Adrenal gland (tissue), 19 donors: ENCODE data around the gene TET1. TPM values are rescaled to one million over a fixed set of nuclear protein-coding genes. Genes with fewer than 3 reads are reported as not detected.
"Not testable (repeated sequence)": the region's sequence is repeated elsewhere in the genome, so short reads cannot be mapped to it uniquely, and the experiment has no call there.

Experiments used
- DNase-seq, 7 donors: peaks; one replicate each; pipeline ENCODE4 v3.0.0-alpha.2; 2019 to 2020
- H3K27ac ChIP-seq, 5 donors: fragments of 200-600 bp; sonication (generic) in 4 of 5; 1 replicate in 3 of 5; 2 replicates in 2 of 5; pipeline versions ENCODE4 v1.5.1 to v1.8.0; 2016 to 2020; ENCODE audit warnings: mild to moderate bottlenecking in 1 of 5
- H3K27me3 ChIP-seq: fragments of 200-600 bp; 2 replicates; pipeline ENCODE4 v1.8.0; 2021
- H3K36me3 ChIP-seq, 2 donors: fragments of 200-600 bp; replicated peaks in 1 of 2; 1 replicate in 1 of 2; 2 replicates in 1 of 2; pipeline versions ENCODE4 v1.5.1 to v1.8.0; 2018 to 2022
- H3K4me1 ChIP-seq, 2 donors: fragments of 200-600 bp; replicated peaks in 1 of 2; 1 replicate in 1 of 2; 2 replicates in 1 of 2; pipeline versions ENCODE4 v1.5.1 to v1.8.0; 2018 to 2021
- H3K4me3 ChIP-seq, 4 donors: fragments of 200-600 bp; sonication (generic) in 3 of 4; one replicate each; pipeline ENCODE4 v1.5.1; 2016 to 2018
- H3K9me3 ChIP-seq, 3 donors: fragments of 200-600 bp; sonication (generic) in 1 of 3; replicated peaks in 1 of 3; 1 replicate in 2 of 3; 2 replicates in 1 of 3; pipeline versions ENCODE4 v1.5.1 to v1.8.0; 2016 to 2021
- POLR2A ChIP-seq, 2 donors: fragments of 450-650 bp; IDR thresholded peaks; one replicate each; pipeline ENCODE4 v1.6.1; 2017; ENCODE audit warnings: antibody characterized with exemption in 2 of 2, mild to moderate bottlenecking in 2 of 2, moderate library complexity in 1 of 2
- WGBS, 4 donors: extraction: QIAGEN DNeasy Blood & Tissue Kit in 2 of 4; methylation state at CpG; one replicate each; pipeline versions ENCODE4 v1.1.5 to v1.1.7; 2013 to 2017; 5-methylcytosine and 5-hydroxymethylcytosine counted together
- intact Hi-C, 2 donors: fragments of 100-400 bp; cut with DNase I; formaldehyde crosslinking; loops; one replicate each; pipeline versions ENCODE4 v1.14.1 to v1.15.0; 2022 to 2023
- long read RNA-seq, 10 donors: library from polyadenylated mRNA in 3 of 10; unstranded in 2 of 10; stranded (forward) in 1 of 10; transcript quantifications; one replicate each; pipeline ENCODE4 v2.0.0 and lab custom pipeline, GENCODE V29; 2021 to 2026
- polyA plus RNA-seq, 3 donors: library from polyadenylated mRNA; stranded (reverse); fragments of 200-250 nt in 2 of 3; fragments of 350-450 nt in 1 of 3; fragmentation: Illumina TruSeq in 1 of 3; extraction: RNeasy Lipid Tissue Mini Kit (QIAGEN cat#74804) in 1 of 3; gene quantifications; one replicate each; pipeline ENCODE4 v1.2.3, GENCODE V29; 2013 to 2014
- total RNA-seq, 9 donors: library from RNA; depleted of rRNA in 4 of 9; stranded (reverse); fragments of >200 nt in 4 of 9; fragments of 120-200 nt in 1 of 9; fragmentation: NEBNext Ultra II Directional in 1 of 9; extraction: Animal tissue kit (Norgen Biotek cat#: 25700) in 1 of 9; gene quantifications; one replicate each; pipeline versions ENCODE4 v1.1.0 to v1.2.4, GENCODE V29; 2013 to 2023
- TF ChIP-seq, protein P1 (sequence below), 6 experiments: fragments of 450-650 bp in 4 of 6; fragments of 200-600 bp in 2 of 6; sonication (generic) in 1 of 6; IDR thresholded peaks; 1 replicate in 5 of 6; 2 replicates in 1 of 6; pipeline versions ENCODE4 v1.5.1 to v1.8.0; 2016 to 2021; ENCODE audit warnings: antibody characterized with exemption in 6 of 6, mild to moderate bottlenecking in 2 of 6, moderate library complexity in 1 of 6
- donor health status: healthy with polysubstance abuse.
- donor health status: Bipolar disorder and iron deficiency.
- donor health status: DM: yes; HTN: yes; CAD: no.
- donor health status: DM: no; HTN: no; CAD: no.
- donor health status: DM: no; HTN: no; CAD: no.
- donor health status: DM: yes; HTN: yes; CAD: no.

Gene TET1
- total RNA-seq (10 to 100 TPM in 1 of 9 donors, 1 to 10 TPM in 7, under 1 TPM in 1; 0.91 to 10.0 (median 1.7) TPM), polyA plus RNA-seq (under 1 TPM; 0.07 to 0.75 (median 0.24) TPM)
- long read RNA-seq, donor 1, result 0 reads
- long read RNA-seq, donor 2, result 0 reads
- long read RNA-seq, donor 3, result 0 reads
- long read RNA-seq, donor 4, partial matches to known transcripts, result 1 of 1 reads
- long read RNA-seq, donor 4, other reads (novel, unspliced or antisense), result 0 of 1 reads
- long read RNA-seq, donor 5, result 0 reads
- long read RNA-seq, donor 6, partial matches to known transcripts, result 0 of 1 reads
- long read RNA-seq, donor 6, other reads (novel, unspliced or antisense), result 1 of 1 reads
- long read RNA-seq, donor 7, result 0 reads
- long read RNA-seq, donor 8, result 0 reads
- long read RNA-seq, donor 9, result 0 reads
- long read RNA-seq, donor 10, result 0 reads

DNA sequence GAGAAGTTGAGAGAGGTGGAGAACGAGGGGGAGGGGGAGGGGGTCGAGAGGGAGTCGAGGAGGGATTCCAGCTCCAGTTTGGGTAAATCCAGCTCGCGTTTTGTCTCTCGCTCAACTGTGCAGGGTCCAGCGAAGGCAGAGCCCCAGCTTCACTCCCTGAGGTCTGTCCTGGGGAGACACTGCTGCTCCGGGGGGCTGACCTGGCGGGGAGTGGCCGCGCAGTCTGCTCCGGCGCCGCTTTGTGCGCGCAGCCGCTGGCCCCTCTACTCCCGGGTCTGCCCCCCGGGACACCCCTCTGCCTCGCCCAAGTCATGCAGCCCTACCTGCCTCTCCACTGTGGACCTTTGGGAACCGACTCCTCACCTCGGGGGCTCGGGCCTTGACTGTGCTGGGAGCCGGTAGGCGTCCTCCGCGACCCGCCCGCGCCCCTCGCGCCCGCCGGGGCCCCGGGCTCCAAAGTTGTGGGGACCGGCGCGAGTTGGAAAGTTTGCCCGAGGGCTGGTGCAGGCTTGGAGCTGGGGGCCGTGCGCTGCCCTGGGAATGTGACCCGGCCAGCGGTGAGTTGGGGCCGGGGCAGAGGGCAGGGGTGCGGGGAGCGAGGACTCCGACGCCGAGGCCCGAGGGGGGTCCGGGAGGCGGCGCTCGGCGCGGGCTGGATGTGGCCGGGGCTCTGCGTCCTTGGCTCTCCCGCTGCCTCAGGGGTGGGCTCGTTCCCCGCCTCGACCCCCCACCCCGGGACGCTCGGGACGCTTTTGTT, at the start of gene TET1:
TSS of gene TET1 (plus strand) at position 152 of the 757 bp plus-strand sequence. CDS start 12,002 bp downstream, outside the sequence.
- WGBS, 4 donors, result 0 to 1% (median 0%) methylated on average over 8 to 66 of the region's 66 CpGs
- Histone ChIP-seq H3K9me3 (no peaks in the 10 kb centered on the region), H3K36me3 (no peaks in the 10 kb centered on the region), H3K27ac (no peak within 1 kb of the TSS), H3K4me3 (peak within 1 kb of the TSS in 3 of 4 donors; percentile 41 to 82 (median 54)), H3K27me3 (peaks cover 3% of the 10 kb centered on the region), H3K4me1 (peaks cover 0 to 10% of the 10 kb centered on the region in 2 donors)
- DNase-seq, result peak in 6 of 7 donors; percentile 24 to 62 (median 33)
- no peak for TF ChIP-seq POLR2A (IDR thresholded peaks at IDR 0.05)
- TF ChIP-seq, protein P1, sequence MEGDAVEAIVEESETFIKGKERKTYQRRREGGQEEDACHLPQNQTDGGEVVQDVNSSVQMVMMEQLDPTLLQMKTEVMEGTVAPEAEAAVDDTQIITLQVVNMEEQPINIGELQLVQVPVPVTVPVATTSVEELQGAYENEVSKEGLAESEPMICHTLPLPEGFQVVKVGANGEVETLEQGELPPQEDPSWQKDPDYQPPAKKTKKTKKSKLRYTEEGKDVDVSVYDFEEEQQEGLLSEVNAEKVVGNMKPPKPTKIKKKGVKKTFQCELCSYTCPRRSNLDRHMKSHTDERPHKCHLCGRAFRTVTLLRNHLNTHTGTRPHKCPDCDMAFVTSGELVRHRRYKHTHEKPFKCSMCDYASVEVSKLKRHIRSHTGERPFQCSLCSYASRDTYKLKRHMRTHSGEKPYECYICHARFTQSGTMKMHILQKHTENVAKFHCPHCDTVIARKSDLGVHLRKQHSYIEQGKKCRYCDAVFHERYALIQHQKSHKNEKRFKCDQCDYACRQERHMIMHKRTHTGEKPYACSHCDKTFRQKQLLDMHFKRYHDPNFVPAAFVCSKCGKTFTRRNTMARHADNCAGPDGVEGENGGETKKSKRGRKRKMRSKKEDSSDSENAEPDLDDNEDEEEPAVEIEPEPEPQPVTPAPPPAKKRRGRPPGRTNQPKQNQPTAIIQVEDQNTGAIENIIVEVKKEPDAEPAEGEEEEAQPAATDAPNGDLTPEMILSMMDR (IDR thresholded peaks at IDR 0.05), result no peak
- intact Hi-C loops, result loop anchor here in 1 of 2 donors (5.0 kb wide), 1 partner anchor 37 kb away; no protein-coding TSS in a partner anchor

DNA sequence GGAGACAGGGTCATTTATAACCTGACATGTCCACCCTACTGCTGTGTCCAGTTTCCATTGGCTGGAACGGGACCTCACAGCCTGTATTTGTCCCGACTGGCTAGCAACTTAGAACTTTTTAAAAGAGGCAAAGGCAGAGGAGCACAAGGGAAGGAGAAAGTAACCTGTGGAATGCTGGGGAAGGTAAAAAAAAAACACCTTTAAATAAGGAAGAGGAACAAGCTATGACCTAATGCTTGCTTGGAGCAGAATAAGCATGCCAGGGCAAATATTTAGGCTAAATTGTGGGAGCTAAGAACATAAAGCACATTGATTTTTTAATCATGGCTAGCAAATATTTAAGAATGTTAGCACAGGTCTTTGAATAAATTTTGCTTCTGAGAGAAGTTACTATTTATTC, 43.9 kb upstream of the TET1 start:
- H3K27me3 ChIP-seq, intact Hi-C loops, H3K4me3 ChIP-seq, DNase-seq, H3K27ac ChIP-seq, H3K4me1 ChIP-seq, H3K9me3 ChIP-seq, H3K36me3 ChIP-seq: not testable (repeated sequence)
- WGBS, 4 donors, result 82 to 97% (median 90%) methylated on average over 2 of the region's 2 CpGs

DNA sequence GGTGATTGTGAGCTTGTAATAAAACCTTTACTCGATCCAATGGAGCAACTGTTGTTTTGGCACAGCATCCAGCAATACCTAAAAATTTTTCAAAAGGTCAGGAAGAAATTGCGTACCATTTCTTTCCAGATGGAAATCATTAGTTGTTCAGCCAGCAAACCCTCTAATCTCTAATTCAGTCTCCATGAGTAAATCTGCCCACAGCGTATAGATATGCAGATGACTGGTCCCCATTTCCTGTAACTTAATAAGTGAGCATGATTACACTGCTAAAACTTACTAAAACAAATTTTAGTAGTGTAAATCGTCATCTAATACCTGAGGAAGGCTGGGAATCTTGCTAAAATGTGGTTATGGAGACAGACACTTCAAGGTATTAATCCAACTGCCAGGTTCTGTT, 43.4 kb upstream of the TET1 start:
- H3K27ac ChIP-seq, result no peak overlapping the region
- H3K4me1 ChIP-seq, result no peaks in the 10 kb centered on the region
- 55 to 68% (median 65%) methylated on average over 4 of the region's 4 CpGs for WGBS, 4 donors
- no peak overlapping the region for H3K4me3 ChIP-seq
- H3K9me3 ChIP-seq, result no peaks in the 10 kb centered on the region
- intact Hi-C loops, result no loop called here
- no peaks in the 10 kb centered on the region for H3K27me3 ChIP-seq
- no peaks in the 10 kb centered on the region for H3K36me3 ChIP-seq
- no peak for TF ChIP-seq POLR2A (IDR thresholded peaks at IDR 0.05)
- TF ChIP-seq, protein P1 (IDR thresholded peaks at IDR 0.05), result no peak
- DNase-seq, result no peak

DNA sequence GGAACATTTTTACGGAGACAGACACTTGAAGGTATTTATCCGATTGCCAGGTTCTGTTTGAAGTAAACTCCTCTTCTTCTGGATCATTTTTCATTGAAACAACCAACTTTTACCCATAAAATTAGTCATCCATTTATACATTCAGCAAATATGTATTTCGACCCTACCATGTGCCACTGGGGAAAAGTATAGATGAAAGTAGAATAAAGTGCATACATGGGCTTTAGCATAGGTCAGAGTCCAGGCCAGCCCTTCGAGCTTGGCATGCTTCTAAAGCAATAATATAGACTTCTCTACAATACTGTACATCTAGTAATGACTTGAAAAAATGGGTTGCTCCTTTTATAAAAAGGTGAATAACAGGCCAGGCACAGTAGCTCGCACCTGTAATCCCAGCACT, 42.9 kb upstream of the TET1 start:
- H3K4me1 ChIP-seq, result no peaks in the 10 kb centered on the region
- no peak overlapping the region for H3K27ac ChIP-seq
- H3K9me3 ChIP-seq, result no peaks in the 10 kb centered on the region
- TF ChIP-seq, protein P1 (IDR thresholded peaks at IDR 0.05), result no peak
- TF ChIP-seq POLR2A (IDR thresholded peaks at IDR 0.05), result no peak
- intact Hi-C loops, result no loop called here
- DNase-seq, result no peak
- WGBS, 4 donors, result 93 to 96% (median 94%) methylated on average over 5 of the region's 5 CpGs
- no peaks in the 10 kb centered on the region for H3K27me3 ChIP-seq
- no peak overlapping the region for H3K4me3 ChIP-seq
- no peaks in the 10 kb centered on the region for H3K36me3 ChIP-seq

DNA sequence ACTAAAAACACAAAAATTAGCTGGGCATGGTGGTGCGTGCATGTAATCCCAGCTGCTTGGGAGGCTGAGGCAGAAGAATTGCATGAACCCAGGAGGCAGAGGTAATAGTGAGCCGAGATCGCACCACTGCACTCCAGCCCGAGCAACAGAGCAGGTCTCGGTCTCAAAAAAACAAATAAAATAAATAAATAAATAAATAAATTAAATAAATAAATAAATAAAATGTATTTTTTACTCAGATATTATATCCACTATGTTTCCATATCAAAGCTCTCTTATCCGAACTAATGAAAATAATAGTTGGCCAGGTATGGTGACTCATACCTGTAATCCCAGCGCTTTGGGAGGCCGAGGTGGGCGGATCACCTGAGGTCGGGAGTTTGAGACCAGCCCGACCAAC, 41.5 kb upstream of the TET1 start:
- H3K4me3 ChIP-seq, H3K4me1 ChIP-seq, H3K27me3 ChIP-seq, H3K9me3 ChIP-seq, H3K36me3 ChIP-seq, H3K27ac ChIP-seq, DNase-seq, intact Hi-C loops: not testable (repeated sequence)
- WGBS, 4 donors, result 86 to 99% (median 94%) methylated on average over 11 of the region's 11 CpGs

DNA sequence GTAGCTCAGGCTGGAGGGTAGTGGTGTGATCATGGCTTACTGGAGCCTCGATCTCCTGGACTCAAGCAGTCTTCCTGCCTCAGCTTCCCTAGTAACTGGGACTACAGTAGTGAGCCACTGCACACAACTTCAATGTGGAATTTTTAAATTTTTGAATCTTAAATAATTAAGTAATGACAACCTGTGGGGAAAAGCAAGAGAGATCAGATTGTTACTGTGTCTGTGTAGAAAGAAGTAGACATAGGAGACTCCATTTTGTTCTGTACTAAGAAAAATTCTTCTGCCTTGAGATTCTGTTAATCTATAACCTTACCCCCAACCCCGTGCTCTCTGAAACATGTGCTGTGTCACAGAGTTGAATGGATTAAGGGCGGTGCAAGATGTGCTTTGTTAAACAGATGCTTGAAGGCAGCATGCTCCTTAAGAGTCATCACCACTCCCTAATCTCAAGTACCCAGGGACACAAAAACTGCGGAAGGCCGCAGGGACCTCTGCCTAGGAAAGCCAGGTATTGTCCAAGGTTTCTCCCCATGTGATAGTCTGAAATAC, 34.6 kb upstream of the TET1 start:
- H3K36me3 ChIP-seq, H3K4me1 ChIP-seq, intact Hi-C loops, H3K27me3 ChIP-seq, H3K9me3 ChIP-seq, H3K4me3 ChIP-seq, H3K27ac ChIP-seq, DNase-seq: not testable (repeated sequence)
- 68 to 80% (median 71%) methylated on average over 3 to 5 of the region's 5 CpGs for WGBS, 4 donors
